Activated CD8-positive, alpha-beta memory T cell treated with anti-CD3 and anti-CD28 coated beads, Interleukin-2, amount 50 U/mL, for 4 hours (primary cell): Measurements from ENCODE around the gene ARHGAP26.

Source experiments
- DNase-seq: peaks from one replicate; pipeline ENCODE4 v3.0.0-alpha.2; 2020

The ARHGAP26 gene

DNA sequence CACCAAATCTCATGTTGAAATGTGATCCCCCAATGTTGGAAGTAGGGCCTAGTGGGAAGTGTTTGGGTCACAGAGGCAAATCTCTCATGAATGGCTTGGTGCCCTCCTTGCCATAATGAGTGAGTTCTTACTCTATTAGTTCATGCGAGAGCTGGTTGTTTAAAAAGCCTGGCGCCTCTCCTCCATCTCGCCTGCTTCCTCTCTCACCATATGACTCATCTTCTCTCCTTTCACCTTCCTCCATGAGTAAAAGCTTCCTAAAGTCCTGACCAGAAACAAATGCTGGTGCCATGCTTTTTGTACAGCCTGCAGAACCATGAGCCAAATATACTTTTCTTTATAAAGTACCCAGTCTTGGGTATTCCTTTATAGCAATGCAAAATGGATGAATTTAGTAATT, 20.9 kb upstream of the ARHGAP26 start:
- no peak for DNase-seq

DNA sequence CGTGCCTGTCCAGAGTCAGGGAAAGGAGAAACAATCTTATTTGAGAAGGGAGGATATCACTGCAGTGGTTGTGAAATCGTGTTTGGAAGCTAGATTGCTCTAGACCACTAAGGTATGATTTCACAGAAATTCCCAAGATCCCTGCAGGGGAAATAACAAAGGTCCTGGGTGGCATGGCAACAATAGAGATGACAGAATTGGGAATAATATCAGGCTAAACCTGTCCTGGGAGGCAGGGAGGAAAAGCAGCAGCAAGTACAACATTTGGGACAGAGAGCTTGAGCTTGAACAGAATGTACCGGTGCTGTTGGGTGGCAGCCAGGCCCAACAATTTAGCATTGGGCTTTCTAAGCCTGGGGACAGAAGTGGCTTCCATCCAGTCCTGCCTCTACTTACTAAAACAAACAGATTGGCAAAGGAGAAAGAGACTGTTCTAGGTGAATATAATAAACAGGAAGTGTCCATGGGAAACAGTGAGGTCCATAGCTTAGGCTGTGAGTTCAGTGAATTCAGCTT, 17.0 kb upstream of the ARHGAP26 start:
- DNase-seq = no peak

DNA sequence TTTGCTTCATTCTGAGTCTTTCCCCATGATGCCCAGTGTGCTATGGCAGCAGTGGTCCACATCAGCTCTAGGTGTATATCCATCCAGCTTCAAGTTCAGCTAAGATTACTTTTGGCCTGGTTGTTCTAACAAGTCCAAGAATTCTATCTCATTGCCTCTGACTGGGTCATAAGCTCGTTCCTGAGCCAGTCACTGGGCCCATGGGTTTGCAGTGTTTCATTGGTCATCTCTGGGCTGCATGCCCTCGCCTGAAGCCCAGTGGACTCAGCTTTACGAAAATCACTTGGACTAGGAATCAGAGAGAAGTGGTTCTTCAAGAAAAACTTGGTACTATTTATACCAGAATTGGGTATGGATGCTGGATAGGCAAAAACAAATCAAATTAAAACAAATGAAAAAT, 16.1 kb upstream of the ARHGAP26 start:
- no peak for DNase-seq

DNA sequence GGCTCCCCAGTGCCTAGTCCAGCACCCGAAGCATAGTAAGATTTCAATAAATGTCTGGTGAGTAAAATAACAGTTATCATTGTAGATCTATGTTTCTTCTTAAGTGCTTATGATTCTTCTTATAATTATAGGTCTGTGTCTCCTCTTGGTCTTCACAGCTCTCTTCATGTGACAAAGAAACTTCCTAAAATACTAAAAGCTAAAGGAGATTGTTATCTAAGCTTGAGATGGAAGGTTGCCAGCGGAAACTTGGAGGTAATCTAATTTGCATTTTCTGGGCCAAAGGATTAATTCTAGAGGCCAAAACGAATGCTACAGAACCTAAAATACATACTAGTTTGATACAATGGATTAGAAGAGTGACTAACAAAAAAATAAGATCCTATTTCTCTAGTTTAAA, 13.6 kb upstream of the ARHGAP26 start:
- no peak for DNase-seq

DNA sequence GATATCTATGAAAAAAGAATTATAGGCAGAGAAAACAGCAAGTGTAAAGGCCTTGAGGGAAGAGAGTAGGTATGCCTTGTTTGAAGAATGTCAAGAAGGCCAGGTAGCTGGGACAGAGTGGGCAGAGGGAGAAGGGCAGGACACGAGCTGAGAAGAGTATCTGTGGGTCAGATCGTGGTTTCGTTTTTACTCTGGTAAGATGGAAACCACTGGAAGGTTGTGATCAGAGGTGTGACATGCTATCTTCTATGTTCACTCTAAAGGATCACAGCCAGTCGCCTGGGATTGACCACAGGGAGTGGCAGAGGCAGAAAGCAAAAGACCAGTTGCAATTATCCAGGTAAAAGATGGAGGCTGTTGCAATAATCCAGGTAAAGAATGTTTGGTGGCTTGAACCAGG, 12.6 kb upstream of the ARHGAP26 start:
- no peak for DNase-seq

DNA sequence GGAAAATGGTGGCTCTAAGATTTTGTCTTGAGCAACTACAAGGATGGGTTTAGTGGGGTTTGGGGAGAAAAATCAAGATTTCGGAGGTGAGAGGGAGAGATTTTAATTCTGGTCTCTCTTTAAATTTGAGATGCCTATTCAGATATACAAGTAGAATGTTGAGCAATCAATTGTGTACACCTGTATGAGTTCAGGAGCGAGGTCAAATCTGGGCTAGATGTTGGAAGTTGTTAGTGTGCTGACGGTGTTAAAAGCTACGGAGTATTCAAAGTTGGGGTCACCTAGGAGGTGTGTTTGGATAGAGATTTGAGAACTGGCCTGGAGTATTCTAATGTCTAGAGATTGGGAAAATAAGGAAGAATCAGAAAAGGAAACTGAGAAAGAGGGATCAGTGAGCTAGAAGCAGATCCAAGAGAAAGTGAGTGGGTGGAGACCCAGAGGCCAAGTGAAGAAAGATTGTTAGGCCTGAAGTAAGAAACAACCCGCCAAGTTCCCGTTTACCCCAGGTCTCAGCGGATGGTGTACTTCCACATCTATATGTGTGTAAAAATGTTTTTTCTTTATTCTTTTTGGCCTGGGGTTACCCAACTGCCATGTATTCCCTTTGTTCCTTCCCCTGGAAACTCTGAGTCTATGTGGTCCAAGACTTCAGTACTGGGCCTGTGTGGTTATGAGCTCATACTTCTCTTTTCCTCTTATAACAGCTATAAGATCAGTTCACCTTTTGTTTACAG, 11.9 kb upstream of the ARHGAP26 start:
- no peak for DNase-seq

DNA sequence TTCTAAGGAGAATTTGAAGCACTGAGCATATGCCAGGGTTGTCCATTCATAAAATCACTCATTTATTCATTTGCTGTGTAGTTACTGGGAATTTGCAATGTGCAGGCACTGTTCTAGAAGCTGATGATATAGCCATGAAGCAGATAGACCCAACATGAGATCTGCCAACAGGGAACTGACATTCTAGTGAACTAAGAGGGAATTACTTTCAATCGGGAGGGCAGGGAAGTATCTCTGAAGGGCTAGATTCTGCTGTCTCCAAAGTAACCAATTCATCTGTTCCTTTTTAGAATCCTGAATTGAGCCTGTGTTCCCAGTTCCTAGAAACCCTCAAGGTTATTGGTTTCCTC, 11.4 kb upstream of the ARHGAP26 start:
- no peak for DNase-seq

DNA sequence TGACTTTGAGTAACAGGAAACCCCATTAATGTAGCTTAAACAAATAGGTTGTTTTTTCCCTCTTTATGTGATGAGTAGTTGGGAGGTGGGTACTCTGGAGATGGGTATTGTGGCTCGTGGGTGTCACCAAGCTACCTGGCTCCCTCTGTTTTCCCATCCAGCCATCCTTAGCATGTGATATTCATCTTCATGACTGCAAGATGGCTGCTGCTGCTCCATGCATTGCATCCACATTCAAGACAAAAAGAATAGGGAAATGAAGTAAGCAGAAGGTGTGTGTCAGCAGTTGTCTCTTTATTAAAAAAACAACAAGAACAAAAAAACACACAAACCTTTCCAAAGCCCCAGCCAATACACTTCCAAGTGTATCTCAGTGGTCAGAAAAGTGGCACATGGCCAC, 6.5 kb upstream of the ARHGAP26 start:
- DNase-seq = no peak

DNA sequence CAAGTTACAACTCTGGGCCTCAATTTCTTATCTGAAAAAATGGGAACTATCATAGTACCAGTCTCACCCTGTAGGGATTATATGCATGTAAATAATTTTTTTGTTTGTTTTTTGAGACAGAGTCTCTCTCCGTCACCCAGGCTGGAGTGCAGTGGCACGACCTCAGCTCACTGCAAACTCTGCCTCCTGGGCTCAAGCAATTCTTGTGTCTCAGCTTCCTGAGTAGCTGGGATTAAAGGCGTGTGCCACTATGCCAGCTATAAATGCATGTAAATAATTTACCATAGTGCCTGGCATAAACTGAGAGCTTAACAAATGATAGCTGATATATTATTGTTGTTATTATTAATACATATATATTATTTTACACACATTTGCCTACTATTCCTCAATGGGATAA, 3.0 kb upstream of the ARHGAP26 start:
- no peak for DNase-seq

DNA sequence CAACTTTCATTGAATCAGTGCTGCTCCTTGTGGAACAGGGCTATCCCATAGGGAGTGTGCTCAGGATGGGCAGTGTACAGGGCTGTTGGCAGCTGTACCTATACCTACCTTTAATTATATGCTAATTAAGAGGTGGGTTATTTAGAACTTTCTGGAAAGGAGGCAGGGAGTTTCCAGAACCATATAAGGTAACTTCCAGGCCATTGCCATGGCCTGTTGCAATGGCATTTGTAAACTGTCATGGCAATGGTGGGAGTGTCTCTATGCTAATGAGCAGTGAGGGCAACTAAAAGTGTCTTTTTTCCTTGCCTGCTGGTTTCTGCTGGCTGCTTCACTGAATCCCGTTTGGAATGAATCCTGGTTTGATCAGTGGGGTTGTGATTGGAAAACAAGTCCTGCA, 2.3 kb upstream of the ARHGAP26 start:
- DNase-seq = no peak

DNA sequence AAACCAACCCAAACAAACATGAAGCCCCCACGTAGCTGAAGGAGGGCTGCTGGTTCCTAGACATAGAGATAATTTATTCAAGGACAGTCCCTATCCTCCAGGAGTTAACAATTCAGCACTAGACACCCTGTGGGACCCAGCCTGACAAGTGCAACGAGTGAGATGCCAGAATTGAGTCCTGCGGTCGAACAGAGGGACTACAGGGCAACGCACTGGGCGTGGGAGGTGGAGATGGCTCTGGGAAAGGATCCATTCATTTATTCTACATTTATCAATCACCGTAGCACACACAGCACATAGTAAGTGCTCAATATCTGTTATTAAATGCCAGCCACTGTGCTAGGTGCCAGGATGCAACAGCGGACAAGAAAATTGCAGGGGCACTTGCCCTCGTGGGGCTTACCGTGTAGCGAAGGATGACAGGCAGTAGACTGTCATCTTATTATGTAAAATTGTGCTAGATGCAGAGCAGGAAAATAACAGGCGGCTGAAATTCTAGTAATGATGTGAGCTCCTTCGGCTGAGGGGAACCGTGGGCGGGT, 855 bp upstream of the ARHGAP26 start:
- DNase-seq = no peak

DNA sequence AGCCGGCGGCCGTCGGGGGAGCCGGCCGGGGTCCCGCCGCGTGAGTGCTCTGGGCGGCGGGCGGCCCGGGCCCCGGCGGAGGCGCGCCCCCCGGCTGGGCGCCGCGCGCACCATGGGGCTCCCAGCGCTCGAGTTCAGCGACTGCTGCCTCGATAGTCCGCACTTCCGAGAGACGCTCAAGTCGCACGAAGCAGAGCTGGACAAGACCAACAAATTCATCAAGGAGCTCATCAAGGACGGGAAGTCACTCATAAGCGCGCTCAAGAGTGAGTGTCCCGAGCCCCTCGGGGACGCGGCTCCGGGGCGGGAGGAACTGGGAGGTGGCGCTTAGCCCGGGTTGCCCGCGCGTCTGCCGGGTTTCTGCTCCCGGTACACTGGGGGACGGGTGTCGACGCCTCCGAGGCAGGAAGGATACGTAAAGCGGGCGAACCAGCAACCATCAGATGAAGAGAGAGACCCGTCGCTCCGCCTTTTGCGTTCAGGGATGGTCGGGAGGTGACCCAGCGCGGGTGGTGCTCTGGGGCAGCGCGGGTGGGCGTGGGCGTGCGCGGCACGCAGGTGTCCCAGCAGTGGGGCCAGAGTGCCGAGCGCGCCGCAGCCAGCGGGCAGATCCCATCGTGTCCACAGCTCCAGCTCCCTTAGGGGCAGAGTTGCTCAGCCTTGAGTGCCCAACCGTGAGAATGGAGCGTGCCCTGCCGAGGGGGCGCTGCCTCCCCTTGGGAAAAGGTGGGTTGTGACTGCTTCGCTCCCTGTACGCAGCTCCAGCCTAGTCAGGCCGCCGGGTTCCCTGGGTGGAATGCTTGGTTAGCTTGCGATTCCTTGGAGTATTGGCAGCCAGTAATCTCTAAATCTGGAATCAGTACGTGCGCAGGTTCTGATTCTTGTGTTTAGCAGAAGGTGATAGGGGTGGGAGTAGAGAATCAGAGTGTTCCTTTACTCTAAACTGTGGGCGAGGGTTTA, 753 bp downstream of the ARHGAP26 start:
- DNase-seq = peak; percentile 58

DNA sequence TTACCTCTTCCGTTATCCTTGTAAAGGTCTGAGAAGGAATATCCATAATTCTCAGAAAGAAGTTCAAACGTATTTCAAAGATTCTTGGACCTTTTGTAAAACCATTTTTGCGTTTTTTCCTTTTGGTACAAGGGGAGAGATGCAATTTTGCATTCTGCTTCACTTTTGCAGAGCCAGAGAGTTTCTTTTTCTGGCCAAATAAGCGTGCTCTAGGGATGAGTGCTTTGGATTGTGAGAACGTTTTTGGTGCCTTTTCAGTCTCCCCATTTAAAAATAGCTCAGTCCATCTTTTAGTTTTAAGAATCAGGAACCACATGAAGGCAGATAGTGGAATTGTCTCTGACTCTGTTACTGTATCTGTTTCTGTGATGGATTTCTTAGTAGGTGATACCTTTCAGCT, 1.5 kb downstream of the ARHGAP26 start:
- DNase-seq = no peak

DNA sequence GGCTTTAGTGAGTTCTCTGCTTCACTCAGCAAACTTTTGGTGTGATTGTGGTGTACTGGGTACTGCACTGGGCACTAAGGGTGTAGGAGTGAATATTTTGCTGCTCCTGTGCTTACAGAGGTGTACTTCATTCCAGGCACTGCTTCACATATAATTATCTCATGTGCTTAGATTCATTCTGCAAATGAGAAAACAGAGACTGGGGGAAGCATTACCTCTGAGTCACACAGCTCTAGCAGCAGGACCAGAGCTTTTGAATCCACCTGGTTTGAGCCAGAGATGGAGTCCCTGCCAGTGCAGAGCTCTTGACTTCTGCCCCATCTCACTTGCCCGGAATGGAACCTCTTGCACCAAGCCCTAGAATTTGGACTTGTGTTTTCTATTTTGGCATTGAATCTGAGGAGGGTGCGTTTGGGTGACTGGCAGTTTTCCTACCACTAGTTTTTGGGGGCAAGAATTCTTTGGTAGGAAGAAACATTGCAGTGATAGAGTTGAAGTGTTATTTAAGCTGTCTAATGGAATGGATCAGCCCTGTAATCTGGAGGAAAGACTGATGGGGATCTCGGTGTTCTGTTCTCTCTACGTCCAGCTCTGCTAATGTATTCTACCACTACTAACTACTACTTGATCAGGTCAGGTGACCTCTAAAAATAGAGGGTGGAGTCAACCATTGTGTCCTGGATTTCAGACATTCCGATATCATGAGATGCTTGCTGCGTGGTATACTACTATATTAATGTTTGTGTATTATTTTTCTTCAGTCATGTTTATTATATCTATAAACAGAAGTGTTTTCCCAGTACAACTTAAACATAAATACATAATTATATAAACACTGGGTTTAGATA, 2.5 kb downstream of the ARHGAP26 start:
- DNase-seq = no peak

DNA sequence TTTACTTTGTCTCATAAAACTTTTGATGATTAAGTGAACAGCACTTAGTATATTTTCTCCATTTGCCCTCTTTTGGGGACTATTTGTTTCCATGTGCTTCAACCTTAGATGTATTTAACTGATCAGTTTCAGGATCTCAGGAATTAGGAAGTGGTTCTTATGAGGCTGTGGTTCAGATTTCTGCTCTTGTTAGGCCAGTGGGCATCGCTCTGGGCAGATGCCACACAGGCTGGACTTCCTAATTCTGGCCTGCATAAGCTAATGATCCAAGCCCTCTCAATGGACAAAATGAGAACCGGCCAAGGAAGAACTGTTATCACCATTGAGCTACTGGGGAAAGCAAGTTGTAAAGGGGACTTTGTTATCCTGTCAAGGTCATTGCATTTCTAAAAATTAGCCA, 6.9 kb downstream of the ARHGAP26 start:
- no peak for DNase-seq

DNA sequence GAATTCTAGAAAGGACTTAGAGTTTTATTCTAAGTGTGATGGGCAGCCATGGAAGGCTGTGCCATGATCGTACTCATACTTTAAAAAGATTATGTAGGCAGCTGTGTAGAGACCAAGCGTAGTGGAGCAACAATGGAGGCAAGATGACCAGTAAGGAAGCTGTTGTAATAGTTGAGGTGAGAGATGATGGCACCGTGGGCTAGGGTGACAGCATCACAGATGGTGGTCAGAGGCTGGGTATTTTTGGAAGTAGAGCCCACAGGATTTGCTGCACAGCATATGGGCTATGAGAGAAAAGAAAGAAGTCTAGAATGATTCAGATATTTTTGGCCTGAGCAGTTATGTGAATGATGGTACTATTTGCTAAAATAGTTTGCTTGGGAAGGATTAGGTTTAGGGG, 7.7 kb downstream of the ARHGAP26 start:
- DNase-seq = no peak

DNA sequence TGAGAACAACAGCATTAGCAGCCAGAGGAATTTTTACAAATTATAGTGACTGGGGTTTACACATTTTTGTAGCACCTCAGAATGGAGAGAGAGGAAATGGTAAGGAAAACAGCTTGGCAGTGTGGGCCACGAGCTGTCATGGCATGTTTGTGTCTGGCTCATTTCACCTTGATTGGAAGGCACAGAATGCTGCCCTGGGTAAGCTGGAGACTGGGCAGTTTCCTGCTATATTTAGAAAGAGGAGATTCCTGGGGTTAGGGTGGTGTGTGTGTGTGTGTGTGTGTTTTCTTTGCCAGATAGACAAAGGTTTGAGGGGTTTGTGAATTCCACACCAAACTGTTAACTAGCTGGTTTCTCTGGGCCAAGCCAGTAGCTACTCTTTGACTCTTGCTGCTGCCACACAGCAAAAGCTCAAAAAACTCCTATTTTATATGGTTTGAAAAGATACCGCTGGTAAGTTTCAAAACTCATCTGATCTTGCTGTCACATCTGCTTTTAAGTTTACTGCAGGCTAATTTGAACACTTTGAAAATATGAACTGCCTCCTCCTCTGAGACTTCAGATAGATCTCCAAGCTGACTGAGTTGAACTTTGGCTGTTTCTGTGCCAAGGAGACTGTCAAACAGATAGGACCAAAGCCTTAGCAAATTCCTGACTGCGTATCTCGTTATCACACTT, 9.1 kb downstream of the ARHGAP26 start:
- DNase-seq = no peak

DNA sequence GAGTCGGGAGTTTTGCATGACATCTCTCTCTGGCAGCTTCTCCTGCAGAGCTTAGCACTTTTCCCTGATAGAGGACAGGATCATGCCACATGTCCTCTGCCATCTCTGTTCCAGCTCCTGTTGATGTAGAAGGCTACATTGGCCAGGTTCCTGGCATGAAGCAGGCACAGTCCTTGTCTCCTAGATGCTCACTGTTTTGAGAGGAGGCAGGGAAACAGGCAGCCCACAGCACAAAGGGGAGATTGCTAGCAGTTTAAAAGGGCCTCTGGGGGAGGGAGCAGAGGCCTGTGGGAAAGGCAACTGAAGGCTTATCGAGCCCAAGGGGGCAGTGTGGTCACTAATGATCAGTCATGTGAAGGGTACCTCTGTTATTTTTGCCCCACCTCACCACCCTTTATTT, 10.7 kb downstream of the ARHGAP26 start:
- DNase-seq = no peak

DNA sequence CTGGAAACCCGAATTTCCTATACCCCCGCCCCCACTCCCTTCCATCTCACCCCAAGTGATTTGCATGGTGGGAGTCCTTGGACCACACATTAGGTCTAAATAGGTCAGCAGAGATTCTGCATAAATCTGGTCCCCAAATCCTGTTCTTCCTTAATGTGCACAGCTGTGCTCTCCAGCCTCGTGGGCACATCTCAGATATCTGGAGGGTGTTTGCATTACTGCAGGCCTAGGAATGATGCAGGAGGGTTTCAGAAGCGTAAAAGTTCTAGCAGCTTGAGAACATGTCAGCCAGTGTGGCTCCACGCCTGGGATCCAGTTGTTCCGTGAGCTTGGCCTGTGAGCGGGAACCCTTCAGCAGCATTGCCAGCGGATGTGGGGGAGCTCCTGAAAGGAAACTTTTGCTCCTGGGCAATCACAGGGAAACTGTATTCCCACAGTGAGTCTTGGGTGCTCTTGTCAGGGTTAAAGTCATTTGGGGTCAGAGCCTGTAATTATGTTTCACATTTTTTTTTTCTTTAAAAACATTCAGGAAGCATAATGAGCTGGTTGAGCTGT, 12.9 kb downstream of the ARHGAP26 start:
- no peak for DNase-seq

DNA sequence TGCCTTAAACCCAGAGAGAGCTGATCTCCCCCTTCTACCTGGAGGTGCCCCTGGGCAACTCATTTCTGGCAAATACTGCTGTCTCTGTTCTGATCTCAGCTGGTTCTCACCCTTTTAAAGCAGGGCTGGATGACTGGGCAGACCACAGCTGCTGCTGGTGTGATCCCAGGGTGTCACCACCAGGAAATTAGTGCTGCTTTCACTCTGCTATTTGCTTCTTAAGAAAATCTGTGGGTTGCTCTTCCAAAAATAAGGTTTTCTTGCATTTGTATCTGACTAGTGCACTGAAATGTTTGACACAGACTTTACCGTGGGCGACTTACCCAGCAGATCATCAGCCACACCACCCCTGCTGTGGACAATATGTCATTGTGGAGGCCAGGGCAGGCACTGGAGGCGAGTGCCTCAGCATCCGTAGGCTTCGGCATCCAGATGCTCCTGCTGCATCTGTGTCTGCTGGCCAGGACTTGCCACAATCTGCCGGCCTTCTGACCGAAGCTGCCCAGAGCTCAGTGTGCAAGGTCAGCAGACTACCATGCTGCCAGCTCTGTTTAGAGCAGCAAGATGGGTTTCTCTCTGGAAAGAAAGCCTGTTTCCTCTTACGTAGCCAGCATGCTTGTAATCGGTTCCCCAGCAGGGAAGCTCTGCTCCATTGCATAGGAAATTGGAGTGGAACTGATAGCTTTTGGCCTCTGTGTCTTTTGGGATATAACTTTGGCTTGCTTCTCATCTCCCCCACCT, 13.6 kb downstream of the ARHGAP26 start:
- DNase-seq = peak; percentile 46

DNA sequence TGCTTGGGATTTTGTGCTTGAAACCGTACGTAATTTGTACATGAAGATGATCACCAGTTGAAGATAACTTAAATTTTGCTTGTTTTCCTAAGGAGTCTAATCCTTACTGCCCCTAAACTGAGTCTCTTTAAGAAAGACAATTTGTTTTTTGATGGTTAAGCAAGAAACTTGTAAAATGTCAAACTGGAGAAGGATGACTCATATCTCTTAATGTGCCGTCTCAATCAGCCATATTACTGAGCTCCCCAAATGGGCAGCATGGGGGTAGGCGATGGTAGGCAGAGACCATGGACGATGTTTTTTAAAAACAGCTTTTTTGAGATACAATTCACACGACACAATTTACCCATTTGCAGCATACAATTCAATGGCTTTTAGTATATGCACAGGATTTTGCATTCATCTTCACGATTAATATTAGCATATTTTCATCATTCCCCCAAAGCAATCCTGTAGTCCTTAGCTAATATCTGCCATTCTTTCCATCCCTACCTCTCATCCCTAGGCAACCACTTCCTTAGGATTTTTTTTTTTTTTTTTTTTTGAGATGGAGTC, 14.3 kb downstream of the ARHGAP26 start:
- DNase-seq = no peak
